Pancreas (tissue), 10 donors: ENCODE data around the gene TFB2M. TPM values are rescaled to one million over a fixed set of nuclear protein-coding genes. Genes with fewer than 3 reads are reported as not detected.

Experiments used
- ATAC-seq, 4 donors: fragments of 200-7000 bp; cut with Tn5 transposase; one replicate each; pipeline versions ENCODE4 v1.8.0 to v1.9.1; 2020; ENCODE audit warnings: mild to moderate bottlenecking in 4 of 4, moderate library complexity in 4 of 4
- DNase-seq, 6 donors: peaks; one replicate each; pipeline ENCODE4 v3.0.0-alpha.2; 2020
- FAIRE-seq: peaks from 2 replicates; lab custom pipeline; 2012; peaks lifted over from hg19 to GRCh38; lab: Jason Lieb, UNC
- H3K27ac ChIP-seq, 4 donors: fragments of 200-600 bp; sonication (generic); 1 replicate in 3 of 4; 2 replicates in 1 of 4; pipeline versions ENCODE4 v1.5.0 to v1.8.0; 2020
- H3K27me3 ChIP-seq, 4 donors: fragments of 200-600 bp; one replicate each; pipeline ENCODE4 v1.8.0; 2021
- H3K36me3 ChIP-seq, 3 donors: fragments of 200-600 bp; sonication (generic) in 1 of 3; one replicate each; pipeline versions ENCODE4 v1.5.0 to v1.8.0; 2020 to 2021
- H3K4me1 ChIP-seq, 3 donors: fragments of 200-600 bp; one replicate each; pipeline ENCODE4 v1.8.0; 2021
- H3K4me3 ChIP-seq, 4 donors: fragments of 200-600 bp; sonication (generic) in 2 of 4; one replicate each; pipeline versions ENCODE4 v1.5.0 to v1.8.0; 2020 to 2021
- H3K9me3 ChIP-seq, 4 donors: fragments of 200-600 bp; one replicate each; pipeline ENCODE4 v1.8.0; 2021
- WGBS, 2 donors: extraction: QIAGEN DNeasy Blood & Tissue Kit; methylation state at CpG; one replicate each; pipeline ENCODE4 v1.1.7; 2013; 5-methylcytosine and 5-hydroxymethylcytosine counted together
- intact Hi-C, 3 donors: fragments of 100-400 bp; cut with DNase I; formaldehyde crosslinking; loops; one replicate each; pipeline versions ENCODE4 v1.11.1 to v1.14.2; 2022
- polyA plus RNA-seq, 2 donors: library from polyadenylated mRNA; stranded (reverse); fragments of 200-250 nt; gene quantifications; one replicate each; pipeline ENCODE4 v1.2.3, GENCODE V29; 2013
- total RNA-seq, 6 donors: library from RNA; stranded (reverse); fragmentation: NEBNext Ultra II Directional in 4 of 6; extraction: Animal tissue kit (Norgen Biotek cat#: 25700) in 4 of 6; gene quantifications; one replicate each; pipeline versions ENCODE4 v1.2.1 to v1.2.4, GENCODE V29; 2021 to 2023
- TF ChIP-seq, protein P1 (sequence below), 4 donors: fragments of 200-600 bp; sonication (generic) in 3 of 4; IDR thresholded peaks; one replicate each; pipeline versions ENCODE4 v1.5.0 to v1.8.0; 2021; ENCODE audit warnings: antibody characterized with exemption in 4 of 4
- donor health status: healthy with polysubstance abuse.
- donor health status: DM: no; HTN: no; CAD: no; lungs with moderate emphysema.
- donor health status: DM: no; HTN: no; CAD: no.
- donor health status: control.
- donor health status: control.
- donor health status: Bipolar disorder and iron deficiency.
- donor health status: DM: yes; HTN: yes; CAD: no.
- donor health status: DM: no; HTN: no; CAD: no.
- donor health status: DM: no; HTN: no; CAD: no.
- donor health status: DM: yes; HTN: yes; CAD: no.

The TFB2M gene
- total and polyA plus RNA-seq, 8 donors: 3.3 to 9.5 (median 7.1) TPM

DNA sequence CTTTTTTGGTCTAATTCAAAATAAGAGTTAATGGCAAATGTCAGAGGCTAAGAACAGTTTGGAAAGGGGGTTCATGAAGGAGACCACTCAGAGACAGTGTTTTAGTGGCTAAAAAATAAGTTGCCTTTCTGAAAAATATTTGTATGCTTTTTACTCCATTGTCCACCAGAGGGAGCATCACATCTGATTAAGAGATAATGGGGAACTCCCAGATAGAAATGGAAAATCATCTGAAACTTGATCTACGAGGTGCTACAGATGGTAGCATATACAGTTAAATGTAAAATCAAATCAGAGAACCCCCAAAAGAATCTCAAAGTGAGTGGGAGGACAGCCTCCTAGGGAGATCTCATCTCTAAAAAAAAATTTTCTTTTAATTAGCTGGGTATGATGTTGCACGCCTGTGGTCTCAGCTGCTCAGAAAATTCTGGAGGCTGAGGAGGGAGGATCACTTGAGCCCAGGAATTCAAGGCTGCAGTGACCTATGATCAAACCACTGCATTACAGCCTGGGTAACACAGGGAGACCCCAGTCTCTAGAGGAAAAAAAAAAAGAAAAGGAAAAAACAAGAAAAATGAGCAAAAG, 68.6 kb downstream of the TFB2M start:
- Histone ChIP-seq H3K27me3 (no peaks in the 10 kb centered on the region), H3K27ac (no peak overlapping the region), H3K9me3 (no peaks in the 10 kb centered on the region), H3K4me1 (no peaks in the 10 kb centered on the region), H3K4me3 (no peak overlapping the region), H3K36me3 (no peaks in the 10 kb centered on the region)
- WGBS, 2 donors: 50 to 52% methylated on average over 2 of the region's 2 CpGs
- peak; percentile 89 for FAIRE-seq
- no peak for DNase-seq
- TF ChIP-seq, protein P1, sequence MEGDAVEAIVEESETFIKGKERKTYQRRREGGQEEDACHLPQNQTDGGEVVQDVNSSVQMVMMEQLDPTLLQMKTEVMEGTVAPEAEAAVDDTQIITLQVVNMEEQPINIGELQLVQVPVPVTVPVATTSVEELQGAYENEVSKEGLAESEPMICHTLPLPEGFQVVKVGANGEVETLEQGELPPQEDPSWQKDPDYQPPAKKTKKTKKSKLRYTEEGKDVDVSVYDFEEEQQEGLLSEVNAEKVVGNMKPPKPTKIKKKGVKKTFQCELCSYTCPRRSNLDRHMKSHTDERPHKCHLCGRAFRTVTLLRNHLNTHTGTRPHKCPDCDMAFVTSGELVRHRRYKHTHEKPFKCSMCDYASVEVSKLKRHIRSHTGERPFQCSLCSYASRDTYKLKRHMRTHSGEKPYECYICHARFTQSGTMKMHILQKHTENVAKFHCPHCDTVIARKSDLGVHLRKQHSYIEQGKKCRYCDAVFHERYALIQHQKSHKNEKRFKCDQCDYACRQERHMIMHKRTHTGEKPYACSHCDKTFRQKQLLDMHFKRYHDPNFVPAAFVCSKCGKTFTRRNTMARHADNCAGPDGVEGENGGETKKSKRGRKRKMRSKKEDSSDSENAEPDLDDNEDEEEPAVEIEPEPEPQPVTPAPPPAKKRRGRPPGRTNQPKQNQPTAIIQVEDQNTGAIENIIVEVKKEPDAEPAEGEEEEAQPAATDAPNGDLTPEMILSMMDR (IDR thresholded peaks at IDR 0.05): peak; percentile 31 to 60 (median 45)
- ATAC-seq: peak in 3 of 4 donors; percentile 65 to 81 (median 69)
- intact Hi-C loops: no loop called here

DNA sequence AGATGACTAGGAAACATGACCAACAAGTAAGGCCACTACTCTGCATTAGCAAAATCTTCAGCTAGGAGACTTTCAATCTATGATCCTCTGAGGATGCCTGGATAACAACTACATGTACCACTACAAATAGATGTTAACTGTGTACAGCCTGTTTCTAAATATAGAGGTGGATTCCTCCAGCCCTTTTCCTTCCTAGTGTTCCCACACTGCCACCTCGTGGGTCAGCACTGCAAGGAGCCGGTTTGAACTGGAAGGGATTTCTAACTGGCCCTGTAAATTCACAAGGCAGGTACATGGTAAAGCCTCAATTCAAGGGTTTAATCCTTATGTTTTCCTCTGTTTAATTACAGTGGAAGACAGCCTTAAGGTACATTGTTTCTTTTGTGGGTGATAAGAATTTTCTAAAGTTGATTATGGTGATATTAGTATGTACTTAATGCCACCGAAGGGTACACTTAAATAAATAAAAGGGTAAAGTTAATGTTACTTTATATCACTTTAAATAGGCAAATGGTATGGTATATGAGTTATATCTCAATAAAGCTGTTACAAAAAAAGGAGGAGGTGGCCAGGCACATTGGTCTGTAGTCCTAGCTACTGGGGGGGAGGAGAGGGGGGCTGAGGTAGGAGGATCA, 73.3 kb downstream of the TFB2M start:
- 20 to 23% methylated on average over 3 of the region's 3 CpGs for WGBS, 2 donors
- no peaks in the 10 kb centered on the region for H3K36me3 ChIP-seq
- no peak overlapping the region for H3K4me3 ChIP-seq
- H3K4me1 ChIP-seq: no peaks in the 10 kb centered on the region
- FAIRE-seq (no peak), DNase-seq (peak in 4 of 6 donors; percentile 31 to 62 (median 50)), ATAC-seq (peak; percentile 66 to 97 (median 95))
- TF ChIP-seq, protein P1 (IDR thresholded peaks at IDR 0.05): peak in 3 of 4 donors; percentile 31 to 67 (median 48)
- intact Hi-C loops: no loop called here
- no peak overlapping the region for H3K27ac ChIP-seq
- H3K27me3 ChIP-seq: no peaks in the 10 kb centered on the region
- no peaks in the 10 kb centered on the region for H3K9me3 ChIP-seq

DNA sequence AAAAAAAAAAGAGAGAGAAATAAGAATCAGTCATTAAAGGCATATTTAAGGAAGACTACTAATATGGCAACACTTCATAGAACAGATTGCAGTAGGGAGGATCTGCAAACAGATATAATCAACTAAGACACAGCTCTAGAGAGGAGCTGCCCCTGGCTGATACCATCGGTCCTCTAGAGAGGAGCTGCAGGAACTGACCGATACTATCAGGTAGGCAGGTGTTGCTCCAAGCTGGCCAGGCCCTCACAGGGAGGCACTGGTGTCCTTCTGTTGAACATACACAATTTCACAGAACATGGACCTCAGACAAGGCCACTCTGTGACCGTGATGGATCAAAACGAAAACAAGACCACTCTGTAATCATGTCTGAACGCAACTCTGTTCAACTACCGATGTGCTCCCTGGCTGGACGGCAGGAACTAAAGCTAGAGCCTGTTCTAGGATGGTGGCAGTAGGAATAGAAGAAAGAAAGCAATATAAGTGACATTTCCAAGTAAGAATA, 74.5 kb downstream of the TFB2M start:
- no peaks in the 10 kb centered on the region for H3K36me3 ChIP-seq
- H3K9me3 ChIP-seq: no peaks in the 10 kb centered on the region
- FAIRE-seq (no peak), DNase-seq (no peak), ATAC-seq (no peak)
- H3K4me1 ChIP-seq: no peaks in the 10 kb centered on the region
- H3K4me3 ChIP-seq: no peak overlapping the region
- no peaks in the 10 kb centered on the region for H3K27me3 ChIP-seq
- TF ChIP-seq, protein P1 (IDR thresholded peaks at IDR 0.05): no peak
- intact Hi-C loops: no loop called here
- H3K27ac ChIP-seq: no peak overlapping the region
- WGBS, 2 donors: 85 to 91% methylated on average over 7 of the region's 7 CpGs

Other genes with a start within 250 kb of the TFB2M start
- gene SMYD3, start 59.0 kb downstream of the TFB2M start, total RNA-seq: 10 to 100 TPM in 1 of 6 donors, 1 to 10 TPM in 5; 4.6 to 10.5 (median 6.7) TPM
- 1 to 10 TPM; 5.7 to 8.6 TPM for gene SMYD3, start 59.0 kb downstream of the TFB2M start, polyA plus RNA-seq
- 10 to 100 TPM in 3 of 6 donors, 1 to 10 TPM in 3; 7.1 to 12.9 (median 10.6) TPM for gene CNST, start 195 bp upstream of the TFB2M start, total RNA-seq
- gene CNST, start 195 bp upstream of the TFB2M start, polyA plus RNA-seq: 1 to 10 TPM; 3.6 to 7.3 TPM
- 10 to 100 TPM in 4 of 6 donors, 1 to 10 TPM in 2; 8.9 to 17.9 (median 11.9) TPM for gene SCCPDH, start 158.1 kb upstream of the TFB2M start, total RNA-seq
- 10 to 100 TPM in 1 of 2 donors, 1 to 10 TPM in 1; 6.9 to 17.8 TPM for gene SCCPDH, start 158.1 kb upstream of the TFB2M start, polyA plus RNA-seq